Activated T-cell treated with anti-CD3 and anti-CD28 coated beads for 48 hours (primary cell): ENCODE results near the gene SLC12A9.

ENCODE experiments used
- DNase-seq: peaks from one replicate; pipeline ENCODE4 v3.0.0-alpha.2; 2020; ENCODE audit warnings: low read depth

The SLC12A9 gene

GRCh38 chr7:100864263-100864845 lies 11.8 kb downstream of the SLC12A9 start:
- DNase-seq, result no peak

GRCh38 chr7:100865372-100865911 lies 12.9 kb downstream of the SLC12A9 start:
- DNase-seq, result no peak

GRCh38 chr7:100865938-100866728 lies 13.6 kb downstream of the SLC12A9 start:
- peak; percentile 43 for DNase-seq

- no peak for DNase-seq
Measured at GRCh38 chr7:100866729-100867039, 14.2 kb downstream of the SLC12A9 start.

GRCh38 chr7:100867040-100867775 lies 14.7 kb downstream of the SLC12A9 start, which contains the start of gene TRIP6:
TSS of gene TRIP6 (plus strand) at chr7:100867387. CDS start at chr7:100867498, 111 bp downstream.
- DNase-seq, result peak; percentile 63

- DNase-seq, result no peak
Measured at GRCh38 chr7:100867776-100868485, 15.4 kb downstream of the SLC12A9 start.

GRCh38 chr7:100873599-100874299 lies 21.2 kb downstream of the SLC12A9 start:
- DNase-seq, result no peak

- no peak for DNase-seq
Measured at GRCh38 chr7:100874300-100874576, 21.7 kb downstream of the SLC12A9 start.

GRCh38 chr7:100874577-100875355 lies 22.3 kb downstream of the SLC12A9 start, which contains the start of gene SRRT:
TSS of gene SRRT (plus strand) at chr7:100875103. CDS start at chr7:100875591, 488 bp downstream.
- DNase-seq, result peak; percentile 98

GRCh38 chr7:100875356-100875751 lies 22.8 kb downstream of the SLC12A9 start:
- DNase-seq, result no peak

- no peak for DNase-seq
Measured at GRCh38 chr7:100878013-100878412, 25.5 kb downstream of the SLC12A9 start.

- DNase-seq, result no peak
Measured at GRCh38 chr7:100878685-100879084, 26.2 kb downstream of the SLC12A9 start.

GRCh38 chr7:100879685-100880261 lies 27.3 kb downstream of the SLC12A9 start:
- DNase-seq, result no peak

- no peak for DNase-seq
Measured at GRCh38 chr7:100880645-100881044, 28.1 kb downstream of the SLC12A9 start.

- DNase-seq, result no peak
Measured at GRCh38 chr7:100881136-100881535, 28.6 kb downstream of the SLC12A9 start.

- DNase-seq, result no peak
Measured at GRCh38 chr7:100882201-100882600, 29.7 kb downstream of the SLC12A9 start.

- no peak for DNase-seq
Measured at GRCh38 chr7:100882785-100883526, 30.4 kb downstream of the SLC12A9 start.

- no peak for DNase-seq
Measured at GRCh38 chr7:100884736-100885439, 32.4 kb downstream of the SLC12A9 start.
